Measurements from ENCODE around the gene MED20.
A peak's percentile ranks its signal among the peaks of the same experiment; 100 is the strongest.

Gene MED20

GRCh38 chr6:41900861-41901260, 20.1 kb downstream of the MED20 start:
- peak overlapping the region; percentile 7; the same call in 1 of the 2 replicates for H3K27ac ChIP-seq (replicated peaks)
- peak in 1 of 2 experiments; percentile 44 for DNase-seq (ENCODE audit: low read depth in 1 of 2, low spot score in 1 of 2)
- no peak for TF ChIP-seq CTCF (IDR thresholded peaks at IDR 0.05; ENCODE audit: insufficient read depth, low read length)
- TF ChIP-seq POLR2AphosphoS5 (IDR thresholded peaks at IDR 0.05; ENCODE audit: low read depth) = no peak
- TF ChIP-seq REST (IDR thresholded peaks at IDR 0.05; ENCODE audit: insufficient replicate concordance, low read depth) = no peak
- TF ChIP-seq GABPA (IDR thresholded peaks at IDR 0.05; ENCODE audit: low read depth) = no peak
- TF ChIP-seq SPI1 (IDR thresholded peaks at IDR 0.05; ENCODE audit: borderline replicate concordance, low read depth) = no peak
- no peaks in the 10 kb centered on the region for H3K27me3 ChIP-seq (ENCODE audit: insufficient read depth, poor library complexity, severe bottlenecking)
- H3K4me3 ChIP-seq (replicated peaks; ENCODE audit: insufficient read depth, low read length) = no peak overlapping the region

GRCh38 chr6:41896281-41896680, 24.7 kb downstream of the MED20 start:
- no peak for DNase-seq (ENCODE audit: low read depth in 1 of 2, low spot score in 1 of 2)
- peak; percentile 51; the same call in 1 of the 2 replicates for TF ChIP-seq SPI1 (IDR thresholded peaks at IDR 0.05; ENCODE audit: borderline replicate concordance, low read depth)
- TF ChIP-seq CTCF (IDR thresholded peaks at IDR 0.05; ENCODE audit: insufficient read depth, low read length) = no peak
- H3K4me3 ChIP-seq (replicated peaks; ENCODE audit: insufficient read depth, low read length) = peak overlapping the region; percentile 76
- H3K27me3 ChIP-seq (ENCODE audit: insufficient read depth, poor library complexity, severe bottlenecking) = no peaks in the 10 kb centered on the region
- H3K27ac ChIP-seq (replicated peaks) = peak overlapping the region; percentile 80

GRCh38 chr6:41895300-41896233, 25.4 kb downstream of the MED20 start, which contains the start of gene USP49:
Gene USP49, minus strand, starts transcription at chr6:41895375. Its CDS starts 88,392 bp downstream, at chr6:41806983.
- Histone ChIP-seq H3K27me3 (ENCODE audit: insufficient read depth, poor library complexity, severe bottlenecking) (no peaks in the 10 kb centered on the region), H3K27ac (replicated peaks) (peak within 1 kb of the TSS; percentile 80), H3K4me3 (replicated peaks; ENCODE audit: insufficient read depth, low read length) (peak within 1 kb of the TSS; percentile 76)
- peak; percentile 77 to 87 for DNase-seq (ENCODE audit: low read depth in 1 of 2, low spot score in 1 of 2)
- TF ChIP-seq REST (IDR thresholded peaks at IDR 0.05; ENCODE audit: insufficient replicate concordance, low read depth) (no peak), CTCF (IDR thresholded peaks at IDR 0.05; ENCODE audit: insufficient read depth, low read length) (no peak), SPI1 (IDR thresholded peaks at IDR 0.05; ENCODE audit: borderline replicate concordance, low read depth) (no peak), GABPA (IDR thresholded peaks at IDR 0.05; ENCODE audit: low read depth) (no peak), POLR2AphosphoS5 (IDR thresholded peaks at IDR 0.05; ENCODE audit: low read depth) (no peak)
